Measurements from ENCODE around the gene SPESP1.

Gene SPESP1

GRCh38 chr15:68993276-68993675 lies 63.0 kb downstream of the SPESP1 start:
- DNase-seq: no peak

- no peak for DNase-seq
Measured at GRCh38 chr15:68994149-68994548, 63.8 kb downstream of the SPESP1 start.

- DNase-seq: no peak
Measured at GRCh38 chr15:68994981-68995761, 64.8 kb downstream of the SPESP1 start.
